ENCODE results near the gene ATP6AP2. TPM values are rescaled to one million over a fixed set of nuclear protein-coding genes. Genes with fewer than 3 reads are reported as not detected.

Gene ATP6AP2, protein sequence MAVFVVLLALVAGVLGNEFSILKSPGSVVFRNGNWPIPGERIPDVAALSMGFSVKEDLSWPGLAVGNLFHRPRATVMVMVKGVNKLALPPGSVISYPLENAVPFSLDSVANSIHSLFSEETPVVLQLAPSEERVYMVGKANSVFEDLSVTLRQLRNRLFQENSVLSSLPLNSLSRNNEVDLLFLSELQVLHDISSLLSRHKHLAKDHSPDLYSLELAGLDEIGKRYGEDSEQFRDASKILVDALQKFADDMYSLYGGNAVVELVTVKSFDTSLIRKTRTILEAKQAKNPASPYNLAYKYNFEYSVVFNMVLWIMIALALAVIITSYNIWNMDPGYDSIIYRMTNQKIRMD
- 115 and 117 TPM in 2 replicates for total RNA-seq (2014; rRNA removed; shearing (Covaris generic))
- 176 and 211 TPM in 2 replicates for polyA plus RNA-seq (2015; cell fraction: cytosol; rRNA removed)
- 46.6 and 92.9 TPM in 2 replicates for polyA plus RNA-seq (2015; cell fraction: nucleus; rRNA removed)

GRCh38 chrX:40580537-40581335, at the start of gene ATP6AP2:
Gene ATP6AP2 (plus strand): TSS chrX:40580970. CDS start chrX:40581066, 96 bp downstream.
- peak; percentile 94 for DNase-seq (ENCODE audit: low read depth, low spot score)
- in situ Hi-C loops (cut with HindIII; ENCODE audit: low pct_unique_long_range_greater_than_20kb, low sequenced_read_pairs), result no loop called here

DNA sequence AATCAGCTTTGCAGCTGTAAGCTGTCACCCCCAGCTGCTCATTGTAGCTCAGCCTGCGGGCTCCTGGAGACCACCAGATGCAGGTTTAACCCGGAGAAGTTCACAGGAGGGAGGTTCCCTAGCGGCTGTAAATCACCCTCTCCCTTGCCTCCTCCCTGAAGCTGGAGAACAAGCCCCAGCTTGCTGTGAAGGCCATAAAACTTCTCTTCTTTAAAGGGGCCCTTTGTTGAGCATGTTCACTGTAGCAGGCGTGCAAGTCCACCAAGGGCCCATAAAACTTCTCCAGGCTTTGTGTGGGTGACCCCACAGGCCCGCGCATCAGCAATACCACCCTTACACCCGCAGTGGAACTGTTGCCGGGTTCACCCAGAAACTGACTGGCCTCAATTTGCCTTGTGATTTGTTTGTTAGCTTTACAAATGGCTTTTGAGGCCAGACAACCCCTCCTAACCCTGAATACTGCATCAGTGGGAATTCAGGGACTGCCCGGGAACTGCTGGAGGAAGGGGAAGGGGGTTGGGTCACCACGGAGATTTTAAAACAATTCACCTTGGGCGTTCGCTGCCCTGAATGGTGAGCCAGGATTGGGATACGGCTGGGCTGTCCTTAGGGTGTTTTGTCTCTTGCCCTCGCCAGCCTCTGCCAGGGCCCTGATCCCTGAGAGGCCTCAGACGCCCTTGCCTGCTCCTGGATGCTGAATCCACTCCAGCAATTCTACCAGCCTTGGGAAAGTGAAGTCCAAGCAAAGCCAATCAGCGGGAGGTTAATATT, 49.5 kb upstream of the ATP6AP2 start:
- DNase-seq (ENCODE audit: low read depth, low spot score), result peak; percentile 41
- in situ Hi-C loops (cut with HindIII; ENCODE audit: low pct_unique_long_range_greater_than_20kb, low sequenced_read_pairs), result no loop called here

GRCh38 chrX:40537310-40537709, 43.5 kb upstream of the ATP6AP2 start:
- in situ Hi-C loops (cut with HindIII; ENCODE audit: low pct_unique_long_range_greater_than_20kb, low sequenced_read_pairs), result no loop called here
- DNase-seq (ENCODE audit: low read depth, low spot score), result no peak

GRCh38 chrX:40538406-40538805, 42.4 kb upstream of the ATP6AP2 start:
- no peak for DNase-seq (ENCODE audit: low read depth, low spot score)
- in situ Hi-C loops (cut with HindIII; ENCODE audit: low pct_unique_long_range_greater_than_20kb, low sequenced_read_pairs), result no loop called here

GRCh38 chrX:40539214-40540142, 41.3 kb upstream of the ATP6AP2 start:
- in situ Hi-C loops (cut with HindIII; ENCODE audit: low pct_unique_long_range_greater_than_20kb, low sequenced_read_pairs), result no loop called here
- peak; percentile 10 for DNase-seq (ENCODE audit: low read depth, low spot score)

- DNase-seq (ENCODE audit: low read depth, low spot score), result no peak
- in situ Hi-C loops (cut with HindIII; ENCODE audit: low pct_unique_long_range_greater_than_20kb, low sequenced_read_pairs), result no loop called here
Observed at GRCh38 chrX:40542208-40542607, 38.6 kb upstream of the ATP6AP2 start.

- no peak for DNase-seq (ENCODE audit: low read depth, low spot score)
- in situ Hi-C loops (cut with HindIII; ENCODE audit: low pct_unique_long_range_greater_than_20kb, low sequenced_read_pairs), result no loop called here
Observed at GRCh38 chrX:40542972-40543371, 37.8 kb upstream of the ATP6AP2 start.

DNA sequence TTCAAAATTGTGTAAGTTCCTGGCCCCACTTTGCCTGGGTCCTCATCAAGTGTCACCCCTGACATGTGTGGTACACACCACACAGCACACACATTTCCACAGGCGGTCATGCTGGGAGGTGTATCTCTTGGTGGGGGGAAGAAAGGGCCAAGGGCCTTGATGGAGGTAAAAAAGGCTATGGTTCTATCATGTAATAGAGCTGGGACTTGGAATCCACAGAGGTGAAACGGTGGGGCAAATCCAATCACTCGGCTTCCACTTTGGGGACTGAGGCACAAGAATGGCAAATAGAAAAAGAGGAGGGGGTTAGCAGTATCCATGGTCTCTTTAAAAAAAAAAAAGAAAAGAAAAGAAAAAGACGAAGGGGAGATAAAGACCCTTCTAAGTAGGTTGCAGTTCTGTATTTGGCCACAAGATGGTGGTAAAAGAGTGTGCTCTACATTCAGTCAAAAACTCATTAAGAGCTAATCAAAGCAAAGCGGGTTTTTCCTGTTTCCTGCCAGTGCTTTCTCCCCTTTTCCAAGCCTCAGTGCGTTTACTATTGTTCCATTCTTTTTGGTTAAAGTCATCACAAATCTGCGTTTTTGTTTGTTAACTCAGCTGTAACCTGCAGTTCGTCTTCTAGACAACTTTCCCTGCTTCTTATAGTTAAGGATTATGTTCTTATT, 37.0 kb upstream of the ATP6AP2 start:
- DNase-seq (ENCODE audit: low read depth, low spot score), result peak; percentile 62
- in situ Hi-C loops (cut with HindIII; ENCODE audit: low pct_unique_long_range_greater_than_20kb, low sequenced_read_pairs), result no loop called here

DNA sequence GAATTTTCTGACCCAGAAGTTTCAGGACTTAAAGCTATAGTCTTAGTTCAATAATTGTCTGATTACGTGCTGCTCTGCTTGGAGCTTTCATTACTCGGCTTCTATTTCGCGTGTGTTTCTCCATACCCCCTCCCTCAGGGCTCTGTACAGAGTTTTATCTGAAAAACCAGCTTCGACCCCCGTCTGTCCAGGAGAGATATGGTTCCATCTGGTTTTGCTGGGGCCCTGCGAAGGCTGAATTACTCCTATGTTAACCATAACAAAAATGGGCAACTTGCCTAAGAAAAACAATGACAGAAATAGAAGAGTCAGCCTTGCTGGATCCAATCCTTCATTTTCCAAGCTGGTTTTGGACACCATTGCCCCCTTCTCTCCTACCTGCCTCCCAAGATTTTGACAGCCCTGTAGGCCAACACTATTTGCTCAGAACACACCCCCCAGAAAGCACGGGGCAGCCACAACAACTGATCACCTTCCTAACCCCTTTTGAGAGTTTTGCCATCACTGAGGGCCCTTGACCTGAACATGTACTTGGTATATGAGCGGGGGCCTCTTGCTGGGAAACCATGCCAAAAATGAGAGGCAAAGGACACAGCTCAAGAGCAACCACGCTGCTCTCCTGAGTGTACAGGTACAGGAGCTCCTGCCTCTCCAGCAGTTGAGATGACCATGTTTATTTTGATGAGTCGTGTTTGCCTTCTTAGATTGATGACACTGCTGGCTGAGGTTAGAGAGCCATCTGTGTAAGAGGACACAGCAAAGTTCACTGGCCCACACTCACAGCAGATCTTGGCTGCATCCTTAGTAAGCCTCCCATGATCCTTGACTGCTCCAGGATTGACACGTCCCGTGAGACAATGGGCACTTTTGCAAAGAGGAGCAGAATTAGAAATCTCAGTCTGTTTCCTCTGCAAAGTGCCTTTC, 36.2 kb upstream of the ATP6AP2 start:
- DNase-seq (ENCODE audit: low read depth, low spot score), result no peak
- in situ Hi-C loops (cut with HindIII; ENCODE audit: low pct_unique_long_range_greater_than_20kb, low sequenced_read_pairs), result no loop called here

DNA sequence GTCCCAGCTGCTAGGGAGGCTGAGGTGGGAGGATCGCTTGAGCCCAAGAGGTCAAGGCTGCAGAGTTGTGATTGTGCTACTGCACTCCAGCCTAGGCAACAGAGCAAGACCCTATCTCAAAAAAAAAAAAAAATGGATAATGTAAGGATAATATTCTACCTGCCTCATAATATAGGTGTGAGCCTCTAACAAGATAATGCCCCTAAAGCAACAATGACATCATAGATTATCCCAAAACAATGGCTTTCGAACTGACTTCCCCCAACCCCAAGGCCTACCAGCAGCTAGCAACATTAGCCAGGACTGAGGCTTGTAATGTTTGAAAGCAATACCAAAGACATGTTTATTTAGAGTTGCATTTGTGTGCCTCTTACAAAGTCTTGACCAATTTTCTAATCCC, 33.9 kb upstream of the ATP6AP2 start:
- no peak for DNase-seq (ENCODE audit: low read depth, low spot score)
- in situ Hi-C loops (cut with HindIII; ENCODE audit: low pct_unique_long_range_greater_than_20kb, low sequenced_read_pairs), result no loop called here

GRCh38 chrX:40550066-40550465, 30.7 kb upstream of the ATP6AP2 start:
- no peak for DNase-seq (ENCODE audit: low read depth, low spot score)

DNA sequence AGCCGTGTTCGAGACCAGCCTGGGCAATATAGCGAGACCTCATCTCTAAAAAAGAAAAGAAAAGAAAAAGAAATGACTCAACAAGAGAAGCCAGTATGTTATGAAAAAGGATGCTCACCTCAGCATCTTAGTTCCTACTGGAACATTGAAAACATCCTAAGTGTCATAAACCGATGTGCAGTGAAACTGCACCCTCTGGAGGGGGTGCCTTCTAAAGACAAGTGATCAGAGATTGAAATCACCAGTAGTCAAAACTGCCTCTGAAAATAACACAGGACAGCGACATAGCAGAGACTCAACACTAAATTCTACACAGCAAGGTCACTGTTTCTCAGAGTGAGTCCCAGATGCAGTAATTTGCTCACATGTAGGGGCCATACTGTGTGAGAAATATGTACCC, 28.0 kb upstream of the ATP6AP2 start:
- in situ Hi-C loops (cut with HindIII; ENCODE audit: low pct_unique_long_range_greater_than_20kb, low sequenced_read_pairs), result no loop called here
- peak; percentile 22 for DNase-seq (ENCODE audit: low read depth, low spot score)

More at GRCh38 chrX:40550066-40550465, 30.7 kb upstream of the ATP6AP2 start:
- in situ Hi-C loops (cut with HindIII; ENCODE audit: low pct_unique_long_range_greater_than_20kb, low sequenced_read_pairs), result no loop called here

GRCh38 chrX:40558590-40558989, 22.2 kb upstream of the ATP6AP2 start:
- in situ Hi-C loops (cut with HindIII; ENCODE audit: low pct_unique_long_range_greater_than_20kb, low sequenced_read_pairs), result no loop called here
- DNase-seq (ENCODE audit: low read depth, low spot score), result no peak

GRCh38 chrX:40563784-40564183, 17.0 kb upstream of the ATP6AP2 start:
- in situ Hi-C loops (cut with HindIII; ENCODE audit: low pct_unique_long_range_greater_than_20kb, low sequenced_read_pairs), result no loop called here
- no peak for DNase-seq (ENCODE audit: low read depth, low spot score)

GRCh38 chrX:40564447-40564846, 16.3 kb upstream of the ATP6AP2 start:
- DNase-seq (ENCODE audit: low read depth, low spot score), result no peak
- in situ Hi-C loops (cut with HindIII; ENCODE audit: low pct_unique_long_range_greater_than_20kb, low sequenced_read_pairs), result no loop called here
